ENCODE data around the gene ZNF532.

ZNF532 gene

GRCh38 chr18:58983260-58984155 lies 118.8 kb downstream of the ZNF532 start:
- no peak overlapping the region for H3K4me3 ChIP-seq (ENCODE audit: low read depth, low read length)
- no peak for DNase-seq (ENCODE audit: low read depth)
- TF ChIP-seq, protein P1, sequence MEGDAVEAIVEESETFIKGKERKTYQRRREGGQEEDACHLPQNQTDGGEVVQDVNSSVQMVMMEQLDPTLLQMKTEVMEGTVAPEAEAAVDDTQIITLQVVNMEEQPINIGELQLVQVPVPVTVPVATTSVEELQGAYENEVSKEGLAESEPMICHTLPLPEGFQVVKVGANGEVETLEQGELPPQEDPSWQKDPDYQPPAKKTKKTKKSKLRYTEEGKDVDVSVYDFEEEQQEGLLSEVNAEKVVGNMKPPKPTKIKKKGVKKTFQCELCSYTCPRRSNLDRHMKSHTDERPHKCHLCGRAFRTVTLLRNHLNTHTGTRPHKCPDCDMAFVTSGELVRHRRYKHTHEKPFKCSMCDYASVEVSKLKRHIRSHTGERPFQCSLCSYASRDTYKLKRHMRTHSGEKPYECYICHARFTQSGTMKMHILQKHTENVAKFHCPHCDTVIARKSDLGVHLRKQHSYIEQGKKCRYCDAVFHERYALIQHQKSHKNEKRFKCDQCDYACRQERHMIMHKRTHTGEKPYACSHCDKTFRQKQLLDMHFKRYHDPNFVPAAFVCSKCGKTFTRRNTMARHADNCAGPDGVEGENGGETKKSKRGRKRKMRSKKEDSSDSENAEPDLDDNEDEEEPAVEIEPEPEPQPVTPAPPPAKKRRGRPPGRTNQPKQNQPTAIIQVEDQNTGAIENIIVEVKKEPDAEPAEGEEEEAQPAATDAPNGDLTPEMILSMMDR (IDR thresholded peaks at IDR 0.05; ENCODE audit: control insufficient read depth, extremely low read depth, insufficient read depth) = no peak

DNA sequence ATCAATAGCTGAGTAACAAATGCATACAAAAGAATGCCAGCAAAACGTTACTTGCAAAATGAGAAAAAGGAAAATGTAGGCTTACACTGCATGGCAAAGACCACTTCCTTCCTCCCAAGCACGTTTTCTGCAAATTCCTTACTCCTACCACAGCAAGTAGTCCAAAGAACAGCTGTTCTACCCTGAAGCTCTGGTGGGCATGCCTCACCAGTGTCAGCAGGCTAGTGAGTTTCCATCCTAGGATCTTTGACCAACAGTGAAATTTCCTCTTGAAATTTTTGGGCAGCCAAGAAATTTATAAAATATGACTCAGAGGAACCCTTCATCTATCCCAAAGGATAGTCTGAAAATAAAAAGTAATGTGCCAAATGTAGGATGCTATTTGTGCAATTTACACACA lies 123.9 kb downstream of the ZNF532 start:
- no peak for DNase-seq (ENCODE audit: low read depth)
- TF ChIP-seq, protein P1 (IDR thresholded peaks at IDR 0.05; ENCODE audit: control insufficient read depth, extremely low read depth, insufficient read depth) = no peak
- H3K4me3 ChIP-seq (ENCODE audit: low read depth, low read length) = no peak overlapping the region

- DNase-seq (ENCODE audit: low read depth) = no peak
Observed at GRCh38 chr18:58989184-58989759, 124.6 kb downstream of the ZNF532 start.

GRCh38 chr18:58990720-58991119 lies 126.0 kb downstream of the ZNF532 start:
- TF ChIP-seq, protein P1 (IDR thresholded peaks at IDR 0.05; ENCODE audit: control insufficient read depth, extremely low read depth, insufficient read depth) = no peak

More at GRCh38 chr18:58989184-58989759, 124.6 kb downstream of the ZNF532 start:
- TF ChIP-seq, protein P1 (IDR thresholded peaks at IDR 0.05; ENCODE audit: control insufficient read depth, extremely low read depth, insufficient read depth) = no peak
- H3K4me3 ChIP-seq (ENCODE audit: low read depth, low read length) = no peak overlapping the region

DNA sequence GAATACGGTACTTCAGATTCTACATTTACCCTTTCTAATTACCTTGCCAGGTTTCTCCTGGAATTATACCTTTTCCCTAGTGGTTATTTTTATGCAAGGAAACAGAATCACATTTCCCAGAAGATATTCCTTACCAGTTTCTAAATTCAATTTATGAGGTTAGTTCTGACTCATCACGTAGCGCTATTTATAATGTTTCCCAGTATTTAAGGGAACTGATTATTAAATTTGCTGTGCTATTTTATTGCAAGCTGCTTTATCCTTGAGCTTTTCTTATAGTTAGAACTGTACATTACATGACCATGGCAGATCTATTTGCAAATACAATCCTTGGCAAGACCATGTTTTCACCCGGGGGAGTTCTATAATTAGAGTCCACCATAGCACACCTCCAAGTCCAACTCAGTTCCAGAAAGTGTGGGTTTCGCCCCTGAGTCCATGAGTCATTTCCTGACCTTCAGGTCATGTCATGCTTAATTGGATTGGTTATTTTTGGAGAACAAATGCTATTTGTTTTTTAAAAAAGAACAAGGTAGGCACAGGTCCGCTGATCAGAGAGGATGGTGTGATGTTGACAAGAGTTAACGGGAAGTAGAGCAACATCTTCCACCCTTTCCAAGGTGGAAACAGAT lies 126.6 kb downstream of the ZNF532 start:
- DNase-seq (ENCODE audit: low read depth) = no peak
- TF ChIP-seq, protein P1 (IDR thresholded peaks at IDR 0.05; ENCODE audit: control insufficient read depth, extremely low read depth, insufficient read depth) = no peak
- no peak overlapping the region for H3K4me3 ChIP-seq (ENCODE audit: low read depth, low read length)

More at GRCh38 chr18:58990720-58991119, 126.0 kb downstream of the ZNF532 start:
- no peak for DNase-seq (ENCODE audit: low read depth)
- no peak overlapping the region for H3K4me3 ChIP-seq (ENCODE audit: low read depth, low read length)

- no peak overlapping the region for H3K4me3 ChIP-seq (ENCODE audit: low read depth, low read length)
- DNase-seq (ENCODE audit: low read depth) = no peak
- TF ChIP-seq, protein P1 (IDR thresholded peaks at IDR 0.05; ENCODE audit: control insufficient read depth, extremely low read depth, insufficient read depth) = no peak
Observed at GRCh38 chr18:58992301-58993231, 127.9 kb downstream of the ZNF532 start.
